Endothelial cell of umbilical vein (primary cell): Measurements from ENCODE around the gene CHRNA3. TPM values are rescaled to one million over a fixed set of nuclear protein-coding genes. Genes with fewer than 3 reads are reported as not detected.
"Not testable (repeated sequence)": the region's sequence is repeated elsewhere in the genome, so short reads cannot be mapped to it uniquely, and the experiment has no call there.

ENCODE experiments used
- BruUV-seq: library from RNA; stranded (reverse); fragments of 400-500 nt; replicated peaks from 2 replicates; lab custom pipeline; 2021; lab: Mats Ljungman, UMichigan
- CTCF ChIA-PET: fragments of 300-600, 350-600 bp; sonication (Branson Sonifier 250); formaldehyde crosslinking; loops from one replicate; lab custom pipeline; 2021; ENCODE audit warnings: antibody characterized with exemption, inconsistent platforms; lab: Charles Lee
- POLR2A ChIA-PET: fragments of 300-600, 350-600 bp; sonication (Branson Sonifier 250); formaldehyde crosslinking; loops from one replicate; lab custom pipeline; 2021; ENCODE audit warnings: antibody characterized with exemption, inconsistent platforms; lab: Charles Lee
- DNase-seq: peaks from one replicate; pipeline ENCODE4 v3.0.0-alpha.2; 2011; ENCODE audit warnings: low read depth, low spot score
- FAIRE-seq: peaks from 2 replicates; lab custom pipeline; 2011; peaks lifted over from hg19 to GRCh38; lab: Jason Lieb, UNC
- H2AFZ ChIP-seq: 2 replicates; pipeline ENCODE4 v1.6.0; 2012; ENCODE audit warnings: low read depth, low read length, control low read depth, inconsistent platforms
- H3K27ac ChIP-seq: 2 replicates; pipeline ENCODE4 v1.5.1; 2011; ENCODE audit warnings: low read depth, mild to moderate bottlenecking, control low read depth, low read length, moderate library complexity; ENCODE audit not compliant: insufficient read depth
- H3K27me3 ChIP-seq, 2 experiments: 2 replicates each; pipeline versions ENCODE4 v1.6.0 to v1.6.1; 2011; ENCODE audit warnings: low read length in 2 of 2, mixed read lengths in 1 of 2; ENCODE audit not compliant: control insufficient read depth in 2 of 2, insufficient read depth in 2 of 2
- H3K36me3 ChIP-seq, 2 experiments: 2 replicates in 1 of 2; 3 replicates in 1 of 2; pipeline ENCODE4 v1.5.1; 2011; ENCODE audit warnings: low read length in 2 of 2, mild to moderate bottlenecking in 1 of 2, moderate library complexity in 1 of 2; ENCODE audit not compliant: control insufficient read depth in 2 of 2, insufficient read depth in 2 of 2; ENCODE audit errors: extremely low read depth in 1 of 2
- H3K4me1 ChIP-seq: 3 replicates; pipeline ENCODE4 v1.5.1; 2011; ENCODE audit warnings: mild to moderate bottlenecking, low read length; ENCODE audit not compliant: control insufficient read depth, insufficient read depth; ENCODE audit errors: extremely low read depth
- H3K4me2 ChIP-seq: 2 replicates; pipeline ENCODE4 v1.6.1; 2011; ENCODE audit warnings: low read length, control low read depth, mixed read lengths; ENCODE audit not compliant: insufficient read depth
- H3K4me3 ChIP-seq, 3 experiments: fragments of 200-600 bp in 1 of 3; sonication (generic), shearing (Covaris generic) in 1 of 3; replicated peaks in 1 of 3; 2 replicates each; pipeline ENCODE4 v1.5.1; 2011 to 2016; ENCODE audit warnings: control low read depth in 3 of 3, low read length in 3 of 3, mild to moderate bottlenecking in 2 of 3, inconsistent platforms in 1 of 3, low read depth in 1 of 3, moderate library complexity in 1 of 3; ENCODE audit not compliant: insufficient read depth in 1 of 3
- H3K79me2 ChIP-seq: 2 replicates; pipeline ENCODE4 v1.6.0; 2012; ENCODE audit warnings: low read length, inconsistent platforms; ENCODE audit not compliant: control insufficient read depth, insufficient read depth
- H3K9ac ChIP-seq: replicated peaks from 2 replicates; pipeline ENCODE3; 2011; ENCODE audit warnings: low read length, control low read depth; ENCODE audit not compliant: insufficient read depth; ENCODE audit errors: extremely low read depth
- H3K9me1 ChIP-seq: replicated peaks from 3 replicates; pipeline ENCODE4 v1.6.0; 2011; ENCODE audit warnings: mild to moderate bottlenecking, low read length; ENCODE audit not compliant: control insufficient read depth, insufficient read depth; ENCODE audit errors: extremely low read depth
- H3K9me3 ChIP-seq: replicated peaks from 2 replicates; pipeline ENCODE4 v1.5.1; 2012; ENCODE audit warnings: low read length, inconsistent platforms; ENCODE audit not compliant: control insufficient read depth, insufficient read depth
- H4K20me1 ChIP-seq: replicated peaks from 2 replicates; pipeline ENCODE3; 2011; ENCODE audit warnings: mild to moderate bottlenecking, low read length; ENCODE audit not compliant: control insufficient read depth, insufficient read depth; ENCODE audit errors: extremely low read depth
- JUN ChIP-seq: IDR thresholded peaks from 2 replicates; pipeline ENCODE4 v1.6.1; 2011; ENCODE audit warnings: borderline replicate concordance, low read depth; ENCODE audit not compliant: insufficient read length, insufficient read depth
- MYC ChIP-seq: IDR thresholded peaks from one replicate; pipeline ENCODE4 v1.6.1; 2011; ENCODE audit warnings: mild to moderate bottlenecking, low read depth, low read length
- POLR2A ChIP-seq: IDR thresholded peaks from 2 replicates; pipeline ENCODE4 v1.6.1; 2012; ENCODE audit warnings: low read depth, mild to moderate bottlenecking, control low read depth, low read length
- dilution Hi-C: fragments of 300-500 bp; cut with MboI; formaldehyde crosslinking; loops from one replicate; pipeline ENCODE4 v1.15.0; 2019; ENCODE audit warnings: low sequenced_read_pairs; ENCODE audit not compliant: extremely low pct_ligation_motif_present
- intact Hi-C: fragments of 100-400 bp; cut with micrococcal nuclease; formaldehyde crosslinking; loops from one replicate; pipeline ENCODE4 v1.10.0; 2022
- polyA plus RNA-seq, 4 experiments: library from polyadenylated mRNA; depleted of rRNA in 3 of 4; stranded (reverse) in 3 of 4; unstranded in 1 of 4; fragments of >200 nt; gene quantifications; 2 replicates each; pipeline versions ENCODE4 v1.2.1 to v1.2.3, GENCODE V29; 2011 to 2012; ENCODE audit warnings: missing spikeins in 1 of 4
- total RNA-seq: library from RNA; stranded (reverse); gene quantifications from 2 replicates; pipeline ENCODE4 v1.2.3, GENCODE V29; 2021
- TF ChIP-seq, protein P1 (sequence below): IDR thresholded peaks from 2 replicates; pipeline ENCODE4 v1.6.1; 2011; ENCODE audit not compliant: insufficient read depth, insufficient read length

The CHRNA3 gene
- total and polyA plus RNA-seq, 2 donors (not counting 3 experiments of a cell fraction or from before 2014, with no cell fraction given): not detected

DNA sequence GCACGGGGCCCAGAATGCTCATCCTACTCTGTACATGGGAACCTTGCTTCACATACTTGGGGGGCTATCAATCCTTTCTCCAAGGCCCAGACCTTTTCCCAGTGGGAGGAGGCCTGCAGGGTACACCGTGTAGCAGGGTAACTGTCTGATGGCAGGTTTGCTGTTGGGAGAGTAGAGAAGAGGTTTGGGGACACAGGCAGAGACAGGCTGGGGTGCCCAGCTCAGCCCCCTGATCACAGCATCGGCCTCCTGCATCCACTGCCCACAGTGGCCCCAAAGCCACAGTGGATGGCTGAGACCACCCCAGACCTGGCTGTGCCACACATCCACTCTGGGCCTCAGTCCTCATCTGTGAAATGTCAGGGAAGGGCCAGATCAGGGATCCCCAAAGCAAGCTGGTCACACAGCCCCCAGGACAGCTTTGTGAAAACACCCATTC, 5.6 kb downstream of the CHRNA3 start:
- H3K4me1 ChIP-seq: no peaks in the 10 kb centered on the region
- H4K20me1 ChIP-seq: no peaks in the 10 kb centered on the region
- H3K79me2 ChIP-seq: no peaks in the 10 kb centered on the region
- TF ChIP-seq, protein P1, sequence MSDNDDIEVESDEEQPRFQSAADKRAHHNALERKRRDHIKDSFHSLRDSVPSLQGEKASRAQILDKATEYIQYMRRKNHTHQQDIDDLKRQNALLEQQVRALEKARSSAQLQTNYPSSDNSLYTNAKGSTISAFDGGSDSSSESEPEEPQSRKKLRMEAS: no peak
- no peak for TF ChIP-seq JUN
- CTCF ChIA-PET: interaction anchor here (1.2 to 1.9 kb wide), 2 partner anchors 12 to 136 kb away, joined by 3 to 6 read pairs; no protein-coding TSS in a partner anchor
- intact Hi-C loops: loop anchor here (5.0 kb wide), 1 partner anchor 308 kb away; no protein-coding TSS in a partner anchor
- dilution Hi-C loops: no loop called here
- H3K9me3 ChIP-seq: no peaks in the 10 kb centered on the region
- no peak overlapping the region for H3K4me2 ChIP-seq
- no peaks in the 10 kb centered on the region for H3K9me1 ChIP-seq
- H3K4me3 ChIP-seq: no peak overlapping the region
- H2AFZ ChIP-seq: no peak overlapping the region
- FAIRE-seq (no peak), DNase-seq (no peak)
- BruUV-seq: no TSS peak
- H3K36me3 ChIP-seq: no peaks in the 10 kb centered on the region
- POLR2A ChIA-PET: no interaction called here
- no peak overlapping the region for H3K27ac ChIP-seq
- H3K9ac ChIP-seq: no peak overlapping the region
- H3K27me3 ChIP-seq: peaks cover 14 to 18% of the 10 kb centered on the region in 2 experiments

DNA sequence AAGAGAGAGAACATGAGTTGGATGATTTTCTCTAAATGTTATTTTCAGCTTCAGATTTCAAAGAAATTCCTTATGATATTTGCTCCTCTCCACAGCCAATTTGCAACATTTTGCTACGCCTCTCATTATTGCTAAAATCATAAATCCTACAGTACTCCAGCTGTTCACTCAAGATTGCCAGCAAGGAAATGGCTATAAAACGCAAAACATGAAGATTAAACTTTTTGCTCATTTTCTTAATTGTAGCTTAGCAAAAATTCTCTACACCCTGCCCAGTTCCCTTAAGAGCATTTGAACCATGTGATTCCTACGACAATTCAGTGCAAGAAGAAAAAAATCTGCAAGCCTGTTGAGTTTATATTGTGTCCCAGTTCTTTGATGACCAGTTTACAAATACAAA, 6.8 kb downstream of the CHRNA3 start:
- Histone ChIP-seq H3K9me3 (no peaks in the 10 kb centered on the region), H3K9ac (no peak overlapping the region), H3K4me1 (no peaks in the 10 kb centered on the region), H3K4me2 (no peak overlapping the region), H3K9me1 (no peaks in the 10 kb centered on the region), H3K79me2 (no peaks in the 10 kb centered on the region), H3K27ac (no peak overlapping the region), H3K27me3 (peaks cover 2 to 6% of the 10 kb centered on the region in 2 experiments), H4K20me1 (no peaks in the 10 kb centered on the region), H3K36me3 (no peaks in the 10 kb centered on the region), H2AFZ (no peak overlapping the region), H3K4me3 (no peak overlapping the region)
- TF ChIP-seq, protein P1: no peak
- TF ChIP-seq MYC (no peak), POLR2A (no peak)
- intact Hi-C loops: no loop called here
- BruUV-seq: no TSS peak
- FAIRE-seq: no peak
- dilution Hi-C loops: no loop called here
- ChIA-PET CTCF (interaction anchor here (0.8 to 1.9 kb wide), 4 partner anchors 13 to 137 kb away, joined by 3 to 6 read pairs (median 3); no protein-coding TSS in a partner anchor), POLR2A (no interaction called here)
- DNase-seq: no peak

DNA sequence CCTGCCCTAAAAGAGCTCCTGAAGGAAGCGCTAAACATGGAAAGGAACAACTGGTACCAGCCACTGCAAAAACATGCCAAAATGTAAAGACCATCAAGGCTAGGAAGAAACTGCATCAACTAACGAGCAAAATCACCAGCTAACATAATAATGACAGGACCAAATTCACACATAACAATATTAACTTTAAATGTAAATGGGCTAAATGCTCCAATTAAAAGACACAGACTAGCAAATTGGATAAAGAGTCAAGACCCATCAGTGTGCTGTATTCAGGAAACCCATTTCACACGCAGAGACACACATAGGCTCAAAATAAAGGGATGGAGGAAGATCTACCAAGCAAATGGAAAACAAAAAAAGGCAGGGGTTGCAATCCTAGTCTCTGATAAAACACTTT, 11.2 kb downstream of the CHRNA3 start:
- H3K36me3 ChIP-seq, CTCF ChIA-PET, H3K9me1 ChIP-seq, H3K27me3 ChIP-seq, POLR2A ChIA-PET, H4K20me1 ChIP-seq, dilution Hi-C loops, H3K27ac ChIP-seq, intact Hi-C loops, H3K4me3 ChIP-seq, H3K9ac ChIP-seq, BruUV-seq, H3K4me1 ChIP-seq, H3K4me2 ChIP-seq, H3K79me2 ChIP-seq, H2AFZ ChIP-seq, DNase-seq, FAIRE-seq, H3K9me3 ChIP-seq: not testable (repeated sequence)
